ENCODE measurements around the gene NIPAL4.
"Not testable (repeated sequence)": the region's sequence is repeated elsewhere in the genome, so short reads cannot be mapped to it uniquely, and the experiment has no call there.

NIPAL4 gene

GRCh38 chr5:157463081-157463480, 3.1 kb downstream of the NIPAL4 start:
- DNase-seq, result no peak

DNA sequence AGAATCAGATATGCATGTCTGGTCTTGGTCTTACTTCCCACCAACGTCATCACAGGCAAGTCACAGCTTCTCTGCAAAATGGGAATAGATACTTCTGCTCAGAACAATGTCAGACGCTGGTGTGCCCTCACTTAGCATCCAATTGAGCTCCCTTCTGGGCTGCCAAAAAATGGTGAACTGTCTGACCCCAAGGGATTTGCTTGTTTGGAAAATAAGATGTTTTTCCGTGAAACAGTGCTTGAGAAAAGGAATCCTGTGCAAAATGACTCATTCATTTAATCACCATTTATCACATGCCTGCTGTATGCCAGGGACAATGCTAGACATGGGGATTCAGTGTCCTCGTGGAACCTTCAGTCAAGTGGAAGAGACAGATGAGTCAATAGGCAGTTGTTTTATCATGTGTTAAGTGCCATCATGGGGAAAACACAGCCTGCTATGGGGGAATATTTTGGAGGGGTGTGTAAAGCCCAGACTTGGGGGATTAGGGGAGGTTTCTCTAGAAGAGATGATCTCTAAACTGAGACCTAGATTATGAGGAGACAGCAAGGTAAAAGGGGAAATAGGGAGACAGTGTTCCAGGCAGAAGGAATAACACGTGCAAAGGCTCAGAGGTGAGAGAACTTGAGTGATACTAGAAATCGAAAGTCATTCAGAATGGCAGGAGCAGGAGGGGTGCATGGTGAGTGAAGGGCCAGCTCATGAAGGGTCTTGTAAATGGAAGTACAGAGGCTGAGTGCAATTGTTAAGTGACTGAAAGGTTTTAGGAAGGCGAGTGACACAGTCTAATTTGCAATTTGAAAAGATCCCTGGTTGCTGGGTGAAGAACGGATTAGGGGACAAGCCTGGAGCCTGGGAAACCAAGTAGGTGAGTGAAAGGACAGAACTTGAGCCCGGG, 3.9 kb downstream of the NIPAL4 start:
- DNase-seq, result peak in 1 of 51 donors; percentile 15

- DNase-seq, result peak in 6 of 51 donors; percentile 8 to 44 (median 20)
These were observed 4.6 kb downstream of the NIPAL4 start for GRCh38 chr5:157464519-157465171.

DNA sequence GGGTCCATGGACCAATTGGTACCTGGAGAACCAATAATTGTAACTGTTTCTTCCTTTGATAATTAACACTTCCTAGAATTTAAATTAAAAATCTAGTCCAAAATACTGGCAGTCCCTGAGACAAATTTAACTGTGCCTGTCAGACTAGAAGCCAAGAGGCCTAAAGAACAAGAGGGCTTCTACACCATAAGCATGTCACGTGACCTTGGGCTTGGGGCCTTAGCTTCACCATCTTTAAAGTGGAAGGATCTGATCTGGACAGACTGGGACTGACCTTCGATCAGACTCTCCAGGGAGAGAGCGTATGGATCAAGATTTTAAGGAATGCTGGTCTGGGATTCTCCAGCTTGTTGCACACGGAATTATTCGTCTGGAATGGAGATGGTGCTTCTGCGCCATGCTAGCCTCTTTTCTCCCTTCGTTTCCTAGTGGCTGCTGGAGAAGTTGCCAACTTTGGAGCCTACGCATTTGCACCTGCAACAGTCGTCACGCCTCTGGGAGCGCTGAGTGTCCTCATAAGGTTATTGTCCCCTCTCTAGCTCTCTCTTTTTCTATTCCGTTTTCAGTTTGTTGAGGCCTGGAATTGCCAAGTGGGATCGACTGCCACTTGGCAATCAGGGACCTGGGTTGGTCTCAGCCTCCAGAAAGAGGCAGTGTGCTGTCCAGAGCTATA, 8.4 kb downstream of the NIPAL4 start:
- no peak for DNase-seq

GRCh38 chr5:157469073-157469472, 9.1 kb downstream of the NIPAL4 start:
- no peak for DNase-seq

- no peak for DNase-seq
These were observed 9.7 kb downstream of the NIPAL4 start for GRCh38 chr5:157469687-157470086.

DNA sequence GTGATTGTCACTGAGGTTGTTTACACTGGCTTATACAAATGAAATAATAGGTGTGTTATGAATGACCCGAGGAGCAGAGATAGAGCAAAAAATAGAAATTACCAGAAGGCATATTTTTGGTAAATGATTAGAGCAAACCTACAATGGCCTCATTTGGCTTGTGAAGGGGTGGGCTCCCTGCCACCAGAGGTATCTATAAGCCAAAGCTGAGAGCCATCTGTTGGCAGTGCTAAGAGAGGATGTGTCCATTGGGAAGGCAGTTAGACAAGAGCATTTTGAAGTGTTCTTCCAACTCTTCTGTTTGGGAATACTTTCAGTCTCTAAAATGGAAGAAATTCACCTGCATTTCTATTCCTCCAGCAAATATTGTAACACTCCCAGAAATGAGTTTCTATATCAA, 10.6 kb downstream of the NIPAL4 start:
- DNase-seq, result no peak

DNA sequence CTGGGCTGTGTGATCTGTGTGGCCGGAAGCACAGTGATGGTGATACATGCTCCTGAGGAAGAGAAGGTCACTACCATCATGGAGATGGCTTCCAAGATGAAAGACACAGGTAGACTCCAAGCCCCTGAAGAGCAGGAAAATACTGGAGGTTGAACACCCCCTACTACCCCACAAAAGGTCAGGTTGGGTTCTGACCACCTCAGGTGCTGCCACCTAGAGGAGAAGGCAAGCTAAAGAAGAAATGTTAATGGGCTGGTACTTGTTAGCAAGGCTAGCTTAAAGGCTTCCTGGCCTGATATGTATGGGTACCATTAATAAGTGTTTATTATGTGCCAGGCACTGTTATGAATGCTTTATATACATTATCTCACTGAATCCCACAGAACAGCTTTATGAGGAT, 11.7 kb downstream of the NIPAL4 start:
- DNase-seq, result peak in 1 of 51 donors; percentile 17

- DNase-seq, result no peak
These were observed 13.6 kb downstream of the NIPAL4 start for GRCh38 chr5:157473383-157474320.

DNA sequence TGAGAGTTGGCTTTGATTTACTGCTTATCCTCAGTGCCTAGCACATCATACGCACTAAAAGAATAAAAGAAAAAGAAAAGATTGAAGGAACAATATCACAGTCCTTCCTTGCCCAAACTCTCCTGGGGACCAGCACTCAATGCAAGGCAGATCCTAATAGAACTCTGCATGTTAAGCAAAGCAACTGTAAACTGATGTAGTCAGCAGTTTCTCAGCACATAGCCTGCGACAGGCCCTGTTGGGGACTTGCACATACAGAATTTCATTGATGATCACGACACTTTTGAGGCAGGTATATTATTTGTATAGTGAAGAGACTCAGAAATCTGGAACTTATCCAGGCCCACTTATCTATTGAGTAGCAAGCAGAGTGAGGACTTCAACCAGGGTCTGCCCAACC, 15.4 kb downstream of the NIPAL4 start:
- DNase-seq, result no peak

DNA sequence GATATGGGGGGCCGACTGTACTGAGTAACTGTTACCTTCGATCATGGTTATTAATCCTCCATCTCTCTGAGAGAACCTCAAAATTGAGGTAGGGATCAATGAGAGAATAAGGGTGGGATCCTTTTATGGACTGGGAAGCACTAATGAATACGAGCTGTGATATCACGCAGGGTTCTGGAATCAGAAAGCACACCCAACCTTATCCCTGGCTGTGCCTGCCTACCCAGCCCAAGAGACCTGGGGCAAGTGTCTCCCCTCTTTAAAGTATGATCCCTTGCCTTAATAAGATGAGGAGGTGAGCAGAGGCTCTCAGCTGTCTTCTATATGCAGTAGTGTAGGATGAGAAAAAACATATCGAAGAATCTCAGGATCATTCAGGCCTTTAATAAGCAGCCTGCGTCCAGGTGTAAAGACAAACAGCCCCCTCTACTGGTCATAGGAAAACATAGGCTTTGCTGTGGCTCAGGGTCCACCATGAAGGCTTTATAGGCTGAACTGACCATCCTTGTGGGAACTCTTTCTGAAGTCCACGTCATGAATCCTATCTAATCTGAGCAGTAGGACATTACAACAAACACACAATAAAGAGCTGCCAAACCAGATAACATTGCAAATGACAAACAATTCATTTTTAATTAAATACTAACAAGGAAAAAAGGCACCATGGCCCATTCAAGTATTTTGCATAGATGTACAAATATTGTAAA, 16.8 kb downstream of the NIPAL4 start:
- peak in 24 of 51 donors; percentile 6 to 69 (median 38) for DNase-seq

DNA sequence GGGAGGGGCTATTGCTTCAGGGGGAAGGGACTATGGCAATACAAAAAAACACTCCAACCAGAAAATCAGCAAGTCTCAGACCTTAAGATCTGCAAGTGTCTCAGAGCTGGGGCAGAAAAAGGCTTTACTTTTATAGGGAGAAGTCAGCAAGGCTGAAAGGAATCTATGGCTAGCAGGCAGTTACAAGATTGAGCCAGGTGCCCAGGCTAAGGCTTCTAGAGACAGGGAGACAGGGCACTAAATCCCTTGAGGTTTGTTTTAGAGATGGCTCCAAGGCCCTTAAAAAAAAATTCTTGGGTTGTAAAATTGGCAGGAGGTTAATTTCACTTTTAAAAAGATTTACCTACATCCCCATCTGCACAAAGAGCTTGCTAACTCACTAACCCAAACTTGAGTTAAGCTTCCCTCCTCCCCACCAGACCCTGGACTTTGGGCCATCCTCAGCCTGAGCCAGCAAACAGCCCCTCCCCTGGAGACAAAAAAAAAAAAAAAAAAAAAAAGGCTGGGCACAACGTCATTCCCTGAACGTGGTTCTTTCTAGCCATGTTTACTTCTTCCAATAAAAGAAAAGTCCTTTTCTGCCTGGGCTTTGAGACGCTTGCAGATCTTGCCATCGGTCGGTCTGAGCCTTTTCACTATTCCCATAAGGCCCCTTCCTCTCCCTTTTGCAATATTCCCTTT, 17.9 kb downstream of the NIPAL4 start:
- DNase-seq, result no peak

GRCh38 chr5:157478726-157479125, 18.7 kb downstream of the NIPAL4 start:
- DNase-seq, result no peak

GRCh38 chr5:157479166-157479565, 19.2 kb downstream of the NIPAL4 start:
- no peak for DNase-seq

- DNase-seq, result no peak
These were observed 19.8 kb downstream of the NIPAL4 start for GRCh38 chr5:157479612-157480510.

DNA sequence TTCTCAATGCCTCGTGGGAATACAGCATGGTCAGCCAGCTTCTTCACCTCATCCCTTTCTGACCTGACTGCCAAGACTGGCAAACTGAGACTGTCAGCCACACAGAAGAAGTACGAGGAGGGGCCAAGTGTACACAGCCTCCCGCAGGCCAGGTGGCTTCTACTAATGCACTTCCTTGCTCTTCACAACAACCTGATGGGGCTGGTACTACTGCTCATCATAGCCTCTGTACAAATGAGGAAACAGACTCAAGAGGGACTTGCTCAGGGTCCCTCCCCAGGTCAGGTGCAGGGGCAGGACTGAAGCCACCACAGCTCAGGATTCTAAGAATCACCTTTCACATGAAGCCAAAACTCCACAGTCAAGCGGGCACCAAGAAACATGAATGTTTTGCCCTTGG, 21.3 kb downstream of the NIPAL4 start:
- DNase-seq, result no peak

GRCh38 chr5:157481666-157482065, 21.7 kb downstream of the NIPAL4 start:
- no peak for DNase-seq

- DNase-seq, result not testable (repeated sequence)
These were observed 22.7 kb downstream of the NIPAL4 start for GRCh38 chr5:157482702-157483101.

- peak in 2 of 51 donors; percentile 26 to 38 for DNase-seq
These were observed 24.8 kb downstream of the NIPAL4 start for GRCh38 chr5:157484768-157485167.

Data from hypothalamus (tissue), 51 donors.